ENCODE results near the gene MORC2.

DNA sequence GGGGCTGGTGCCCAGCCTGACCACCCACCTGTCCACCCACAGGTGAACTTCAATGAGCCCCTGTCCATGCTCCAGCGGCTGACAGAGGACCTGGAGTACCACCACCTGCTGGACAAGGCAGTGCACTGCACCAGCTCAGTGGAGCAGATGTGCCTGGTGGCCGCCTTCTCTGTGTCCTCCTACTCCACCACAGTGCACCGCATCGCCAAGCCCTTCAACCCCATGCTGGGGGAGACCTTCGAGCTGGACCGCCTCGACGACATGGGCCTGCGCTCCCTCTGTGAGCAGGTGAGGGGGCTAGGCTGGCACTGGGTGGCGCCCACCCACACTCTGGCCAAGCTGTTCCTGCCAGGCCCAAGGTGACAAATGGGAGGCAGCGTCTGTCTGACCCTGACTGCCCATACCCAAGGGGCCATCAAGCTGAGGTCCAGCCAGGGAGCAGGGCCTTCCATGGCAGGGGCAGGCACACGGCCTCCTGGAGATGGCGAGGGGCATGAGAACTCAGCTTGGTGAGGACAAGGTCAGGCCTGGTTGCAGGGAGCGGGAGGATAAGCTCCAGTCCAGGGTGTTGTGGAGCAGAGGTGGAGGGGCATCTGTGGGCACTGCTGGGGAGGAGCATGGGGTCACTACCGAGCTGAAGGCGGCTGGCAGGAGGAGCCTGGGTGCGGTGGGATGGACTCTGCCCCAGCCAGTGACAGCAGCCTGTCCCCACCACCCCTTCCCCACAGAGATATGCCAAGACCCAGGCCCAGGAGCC is 77.7 kb downstream of the MORC2 start:
- TF ChIP-seq EZH2 (IDR thresholded peaks at IDR 0.05; ENCODE audit: borderline replicate concordance, insufficient read depth, low read length, poor library complexity, severe bottlenecking) (no peak), REST (IDR thresholded peaks at IDR 0.05; ENCODE audit: borderline replicate concordance) (no peak)

Data from neural cell (in vitro differentiated cells).